GM23248 (cell line): ENCODE data around the gene RBFOX2.

Experiments used
- EZH2 ChIP-seq: fragments of 200-600 bp; sonication (generic); IDR thresholded peaks from 2 replicates; pipeline ENCODE4 v1.6.1; 2018; ENCODE audit warnings: antibody characterized with exemption, mild to moderate bottlenecking; ENCODE audit not compliant: insufficient read depth, poor library complexity, severe bottlenecking
- EZH2phosphoT487 ChIP-seq: fragments of 200-600 bp; sonication (generic); IDR thresholded peaks from 2 replicates; pipeline ENCODE4 v1.6.1; 2018; ENCODE audit warnings: antibody characterized with exemption, moderate library complexity, mild to moderate bottlenecking, low read depth; ENCODE audit not compliant: insufficient read depth

DNA sequence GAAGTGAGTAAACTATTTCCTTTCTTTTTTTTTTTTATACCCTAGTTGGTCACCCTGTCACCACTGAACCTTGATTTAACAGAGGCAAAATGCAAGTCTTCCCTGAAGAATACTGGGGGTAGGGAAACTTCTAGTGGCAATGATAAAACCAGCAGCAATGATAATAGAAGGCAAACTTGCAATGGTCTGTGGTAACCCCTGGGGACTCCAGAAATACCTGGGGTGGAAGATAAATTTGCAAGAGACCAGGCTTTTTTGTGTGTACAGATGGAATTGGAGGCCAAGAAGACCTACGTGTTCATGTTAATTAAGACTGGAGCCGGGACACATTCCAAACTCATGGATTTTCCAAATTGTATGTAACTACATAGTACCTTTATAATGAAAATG lies 299.3 kb downstream of the RBFOX2 start:
- TF ChIP-seq EZH2phosphoT487, result no peak
- no peak for TF ChIP-seq EZH2
